Neural cell (in vitro differentiated cells): ENCODE results near the gene SLC6A6. TPM values are rescaled to one million over a fixed set of nuclear protein-coding genes. Genes with fewer than 3 reads are reported as not detected.

ENCODE experiments used
- H2AFZ ChIP-seq: fragments of 200-600, 300-800 bp; sonication (generic), shearing (Covaris generic); 2 replicates; pipeline ENCODE4 v1.6.0; 2014; ENCODE audit warnings: low read depth, mild to moderate bottlenecking, antibody characterized with exemption, low read length, moderate library complexity
- H3F3A ChIP-seq: fragments of 200-600 bp; shearing (Covaris generic); 2 replicates; pipeline ENCODE4 v1.6.1; 2016; ENCODE audit warnings: mild to moderate bottlenecking, moderate library complexity, mixed read lengths, antibody characterized with exemption, low read length; ENCODE audit not compliant: insufficient read depth, poor library complexity, severe bottlenecking
- H3K27ac ChIP-seq: fragments of 200-600, 300-800 bp; sonication (generic), shearing (Covaris generic); 2 replicates; pipeline ENCODE4 v1.5.1; 2014; ENCODE audit warnings: mild to moderate bottlenecking, low read length, moderate library complexity
- H3K27me3 ChIP-seq: fragments of 300-800, 200-600 bp; sonication (generic), shearing (Covaris generic); 2 replicates; pipeline ENCODE4 v1.6.0; 2014; ENCODE audit warnings: mild to moderate bottlenecking, low read depth, low read length, moderate library complexity; ENCODE audit not compliant: insufficient read depth
- H3K36me3 ChIP-seq: fragments of 300-800, 200-600 bp; sonication (generic), shearing (Covaris generic); 2 replicates; pipeline ENCODE4 v1.5.1; 2014; ENCODE audit warnings: mild to moderate bottlenecking, antibody characterized with exemption, low read length, moderate library complexity; ENCODE audit not compliant: insufficient read depth
- H3K4me2 ChIP-seq: fragments of 300-800, 200-600 bp; sonication (generic), shearing (Covaris generic); 2 replicates; pipeline ENCODE4 v1.6.0; 2014; ENCODE audit warnings: mild to moderate bottlenecking, low read length
- H3K4me3 ChIP-seq: fragments of 300-800, 200-600 bp; sonication (generic), shearing (Covaris generic); 2 replicates; pipeline ENCODE4 v1.5.1; 2014; ENCODE audit warnings: mild to moderate bottlenecking, low read length, moderate library complexity
- H3K79me2 ChIP-seq: fragments of 200-600 bp; shearing (Covaris generic); replicated peaks from 2 replicates; pipeline ENCODE4 v1.6.0; 2014; ENCODE audit warnings: mild to moderate bottlenecking, low read length, moderate library complexity; ENCODE audit not compliant: insufficient read depth
- H3K9ac ChIP-seq: fragments of 300-800, 200-600 bp; sonication (generic), shearing (Covaris generic); 2 replicates; pipeline ENCODE4 v1.6.1; 2016; ENCODE audit warnings: mild to moderate bottlenecking, low read length, mixed read lengths
- H3K9me2 ChIP-seq: fragments of 200-600 bp; shearing (Covaris generic); 2 replicates; pipeline ENCODE4 v1.6.1; 2016; ENCODE audit warnings: mild to moderate bottlenecking, low read length, mixed read lengths; ENCODE audit not compliant: insufficient read depth
- H3K9me3 ChIP-seq: fragments of 200-600, 300-800 bp; sonication (generic), shearing (Covaris generic); 2 replicates; pipeline ENCODE4 v1.6.1; 2016; ENCODE audit warnings: mild to moderate bottlenecking, mixed run types, low read length, moderate library complexity, mixed read lengths
- H4K20me1 ChIP-seq: fragments of 200-600 bp; shearing (Covaris generic); 2 replicates; pipeline ENCODE4 v1.6.1; 2016; ENCODE audit warnings: mild to moderate bottlenecking, mixed run types; ENCODE audit not compliant: insufficient read depth
- CTCF ChIP-seq: fragments of 450-650 bp; IDR thresholded peaks from 2 replicates; pipeline ENCODE4 v1.5.1; 2014; ENCODE audit warnings: antibody characterized with exemption, mild to moderate bottlenecking, moderate library complexity; ENCODE audit not compliant: poor library complexity, severe bottlenecking
- EP300 ChIP-seq: fragments of 450-650 bp; conservative IDR thresholded peaks from 2 replicates; pipeline ENCODE4 v1.6.1; 2014; ENCODE audit warnings: antibody characterized with exemption, mild to moderate bottlenecking, moderate library complexity; ENCODE audit not compliant: poor library complexity, severe bottlenecking
- EZH2 ChIP-seq: fragments of 200-600, 300-800 bp; shearing (Covaris generic), sonication (generic); IDR thresholded peaks from 2 replicates; pipeline ENCODE4 v1.6.1; 2014; ENCODE audit warnings: antibody characterized with exemption, low read length, borderline replicate concordance, mild to moderate bottlenecking; ENCODE audit not compliant: insufficient read depth, poor library complexity, severe bottlenecking
- MXI1 ChIP-seq: fragments of 450-650 bp; conservative IDR thresholded peaks from 2 replicates; pipeline ENCODE4 v1.6.1; 2014; ENCODE audit warnings: antibody characterized with exemption, mild to moderate bottlenecking; ENCODE audit not compliant: poor library complexity, severe bottlenecking
- POLR2AphosphoS5 ChIP-seq: IDR thresholded peaks from 2 replicates; pipeline ENCODE4 v1.6.1; 2012
- RAD21 ChIP-seq: fragments of 450-650 bp; conservative IDR thresholded peaks from 2 replicates; pipeline ENCODE4 v1.6.1; 2014; ENCODE audit warnings: antibody characterized with exemption, mild to moderate bottlenecking, moderate library complexity
- REST ChIP-seq: IDR thresholded peaks from 2 replicates; pipeline ENCODE4 v1.6.1; 2012; ENCODE audit warnings: borderline replicate concordance
- SMC3 ChIP-seq: fragments of 450-650 bp; conservative IDR thresholded peaks from 2 replicates; pipeline ENCODE4 v1.6.1; 2014; ENCODE audit warnings: antibody characterized with exemption, mild to moderate bottlenecking, moderate library complexity; ENCODE audit not compliant: poor library complexity
- TAF1 ChIP-seq: IDR thresholded peaks from 2 replicates; pipeline ENCODE4 v1.6.1; 2012; ENCODE audit warnings: low read depth
- polyA plus RNA-seq: library from polyadenylated mRNA; depleted of rRNA; stranded (reverse); fragments of >200 nt; gene quantifications from 2 replicates; pipeline ENCODE4 v1.2.3, GENCODE V29; 2014

Gene SLC6A6
- polyA plus RNA-seq, 1 donor from 2014 or later = 15.9 TPM

- Histone ChIP-seq H3K4me3 (no peak overlapping the region), H4K20me1 (no peaks in the 10 kb centered on the region), H3K79me2 (no peaks in the 10 kb centered on the region), H3F3A (no peaks in the 10 kb centered on the region), H2AFZ (no peak overlapping the region), H3K4me2 (no peak overlapping the region), H3K27me3 (no peaks in the 10 kb centered on the region), H3K9me3 (no peaks in the 10 kb centered on the region), H3K36me3 (no peaks in the 10 kb centered on the region), H3K27ac (no peak overlapping the region), H3K9ac (no peak overlapping the region), H3K9me2 (no peaks in the 10 kb centered on the region)
- TF ChIP-seq RAD21 (no peak), EZH2 (no peak), CTCF (no peak), REST (no peak), EP300 (no peak), TAF1 (no peak), SMC3 (no peak), POLR2AphosphoS5 (no peak), MXI1 (no peak)
Measured at GRCh38 chr3:14464141-14464465, 61.7 kb downstream of the SLC6A6 start.

GRCh38 chr3:14464521-14464920, 62.1 kb downstream of the SLC6A6 start:
- Histone ChIP-seq H3K4me2 (no peak overlapping the region), H3K9ac (no peak overlapping the region), H3K79me2 (no peaks in the 10 kb centered on the region), H3K9me2 (no peaks in the 10 kb centered on the region), H3K36me3 (no peaks in the 10 kb centered on the region), H3K27ac (no peak overlapping the region), H4K20me1 (no peaks in the 10 kb centered on the region), H3K4me3 (no peak overlapping the region), H3K27me3 (no peaks in the 10 kb centered on the region), H3K9me3 (no peaks in the 10 kb centered on the region), H3F3A (no peaks in the 10 kb centered on the region), H2AFZ (no peak overlapping the region)
- TF ChIP-seq POLR2AphosphoS5 (no peak), SMC3 (no peak), EP300 (no peak), CTCF (no peak), MXI1 (no peak)
